HL-60 (cell line): Measurements from ENCODE around the gene TNFAIP1.
"Not testable (repeated sequence)": the region's sequence is repeated elsewhere in the genome, so short reads cannot be mapped to it uniquely, and the experiment has no call there.

ENCODE experiments used
- DNase-seq, 2 experiments: peaks; one replicate each; pipeline ENCODE4 v3.0.0-alpha.2; 2010 to 2020; ENCODE audit warnings: low read depth in 1 of 2, low spot score in 1 of 2
- H3K27ac ChIP-seq: fragments of 250-450 bp; sonication (Bioruptor Pico); replicated peaks from 2 replicates; pipeline ENCODE4 v1.5.1; 2020; ENCODE audit warnings: mild to moderate bottlenecking, moderate library complexity
- H3K27me3 ChIP-seq: fragments of 250-450 bp; sonication (Bioruptor Pico); 2 replicates; pipeline ENCODE4 v1.5.1; 2021; ENCODE audit warnings: mild to moderate bottlenecking, moderate library complexity; ENCODE audit not compliant: insufficient read depth, poor library complexity, severe bottlenecking
- H3K4me3 ChIP-seq: replicated peaks from 2 replicates; pipeline ENCODE4 v1.5.1; 2011; ENCODE audit warnings: mild to moderate bottlenecking, control low read depth, low read length; ENCODE audit not compliant: insufficient read depth
- GABPA ChIP-seq: IDR thresholded peaks from 2 replicates; pipeline ENCODE4 v1.6.1; 2012; ENCODE audit warnings: low read depth
- POLR2AphosphoS5 ChIP-seq: IDR thresholded peaks from 2 replicates; pipeline ENCODE4 v1.6.1; 2012; ENCODE audit warnings: low read depth
- SPI1 ChIP-seq: IDR thresholded peaks from 2 replicates; pipeline ENCODE4 v1.6.1; 2012; ENCODE audit warnings: low read depth, mild to moderate bottlenecking, borderline replicate concordance
- TF ChIP-seq, protein P1 (sequence below): IDR thresholded peaks from 2 replicates; pipeline ENCODE4 v1.6.1; 2012; ENCODE audit warnings: low read depth; ENCODE audit not compliant: insufficient replicate concordance
- TF ChIP-seq, protein P2 (sequence below): IDR thresholded peaks from one replicate; pipeline ENCODE4 v1.5.1; 2011; ENCODE audit warnings: low read length, control low read depth, inconsistent platforms; ENCODE audit not compliant: insufficient read depth

TNFAIP1 gene

DNA sequence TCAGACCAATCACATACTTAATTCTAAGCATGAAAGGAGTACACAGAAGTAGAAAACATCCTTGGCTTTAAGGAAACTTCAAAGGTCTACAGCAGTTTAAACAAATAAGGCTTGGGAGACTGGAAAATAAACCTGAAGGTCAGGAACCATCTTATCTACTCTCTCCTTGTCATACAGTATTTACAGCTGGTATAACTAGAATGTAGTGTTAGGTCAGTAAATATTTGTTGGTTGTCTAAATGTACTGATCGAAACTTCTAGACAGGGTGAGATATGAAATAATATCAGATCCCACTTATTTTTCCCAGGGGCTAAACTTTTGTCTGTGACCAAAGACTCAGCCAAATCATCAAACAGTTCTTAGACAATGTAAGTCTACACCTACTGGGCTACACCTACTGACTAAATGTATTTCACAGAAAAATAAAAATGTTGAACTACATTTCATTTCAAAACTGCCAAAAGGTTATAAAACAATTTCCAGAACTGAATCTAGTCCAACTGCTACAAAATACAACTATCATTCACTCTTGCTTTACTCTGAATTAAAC, 43.7 kb upstream of the TNFAIP1 start:
- H3K27ac ChIP-seq: no peak overlapping the region
- no peak overlapping the region for H3K4me3 ChIP-seq
- H3K27me3 ChIP-seq: no peaks in the 10 kb centered on the region
- no peak for DNase-seq
- TF ChIP-seq GABPA (no peak), POLR2AphosphoS5 (no peak), SPI1 (no peak)
- TF ChIP-seq, protein P1, sequence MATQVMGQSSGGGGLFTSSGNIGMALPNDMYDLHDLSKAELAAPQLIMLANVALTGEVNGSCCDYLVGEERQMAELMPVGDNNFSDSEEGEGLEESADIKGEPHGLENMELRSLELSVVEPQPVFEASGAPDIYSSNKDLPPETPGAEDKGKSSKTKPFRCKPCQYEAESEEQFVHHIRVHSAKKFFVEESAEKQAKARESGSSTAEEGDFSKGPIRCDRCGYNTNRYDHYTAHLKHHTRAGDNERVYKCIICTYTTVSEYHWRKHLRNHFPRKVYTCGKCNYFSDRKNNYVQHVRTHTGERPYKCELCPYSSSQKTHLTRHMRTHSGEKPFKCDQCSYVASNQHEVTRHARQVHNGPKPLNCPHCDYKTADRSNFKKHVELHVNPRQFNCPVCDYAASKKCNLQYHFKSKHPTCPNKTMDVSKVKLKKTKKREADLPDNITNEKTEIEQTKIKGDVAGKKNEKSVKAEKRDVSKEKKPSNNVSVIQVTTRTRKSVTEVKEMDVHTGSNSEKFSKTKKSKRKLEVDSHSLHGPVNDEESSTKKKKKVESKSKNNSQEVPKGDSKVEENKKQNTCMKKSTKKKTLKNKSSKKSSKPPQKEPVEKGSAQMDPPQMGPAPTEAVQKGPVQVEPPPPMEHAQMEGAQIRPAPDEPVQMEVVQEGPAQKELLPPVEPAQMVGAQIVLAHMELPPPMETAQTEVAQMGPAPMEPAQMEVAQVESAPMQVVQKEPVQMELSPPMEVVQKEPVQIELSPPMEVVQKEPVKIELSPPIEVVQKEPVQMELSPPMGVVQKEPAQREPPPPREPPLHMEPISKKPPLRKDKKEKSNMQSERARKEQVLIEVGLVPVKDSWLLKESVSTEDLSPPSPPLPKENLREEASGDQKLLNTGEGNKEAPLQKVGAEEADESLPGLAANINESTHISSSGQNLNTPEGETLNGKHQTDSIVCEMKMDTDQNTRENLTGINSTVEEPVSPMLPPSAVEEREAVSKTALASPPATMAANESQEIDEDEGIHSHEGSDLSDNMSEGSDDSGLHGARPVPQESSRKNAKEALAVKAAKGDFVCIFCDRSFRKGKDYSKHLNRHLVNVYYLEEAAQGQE: no peak
- TF ChIP-seq, protein P2, sequence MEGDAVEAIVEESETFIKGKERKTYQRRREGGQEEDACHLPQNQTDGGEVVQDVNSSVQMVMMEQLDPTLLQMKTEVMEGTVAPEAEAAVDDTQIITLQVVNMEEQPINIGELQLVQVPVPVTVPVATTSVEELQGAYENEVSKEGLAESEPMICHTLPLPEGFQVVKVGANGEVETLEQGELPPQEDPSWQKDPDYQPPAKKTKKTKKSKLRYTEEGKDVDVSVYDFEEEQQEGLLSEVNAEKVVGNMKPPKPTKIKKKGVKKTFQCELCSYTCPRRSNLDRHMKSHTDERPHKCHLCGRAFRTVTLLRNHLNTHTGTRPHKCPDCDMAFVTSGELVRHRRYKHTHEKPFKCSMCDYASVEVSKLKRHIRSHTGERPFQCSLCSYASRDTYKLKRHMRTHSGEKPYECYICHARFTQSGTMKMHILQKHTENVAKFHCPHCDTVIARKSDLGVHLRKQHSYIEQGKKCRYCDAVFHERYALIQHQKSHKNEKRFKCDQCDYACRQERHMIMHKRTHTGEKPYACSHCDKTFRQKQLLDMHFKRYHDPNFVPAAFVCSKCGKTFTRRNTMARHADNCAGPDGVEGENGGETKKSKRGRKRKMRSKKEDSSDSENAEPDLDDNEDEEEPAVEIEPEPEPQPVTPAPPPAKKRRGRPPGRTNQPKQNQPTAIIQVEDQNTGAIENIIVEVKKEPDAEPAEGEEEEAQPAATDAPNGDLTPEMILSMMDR: no peak

DNA sequence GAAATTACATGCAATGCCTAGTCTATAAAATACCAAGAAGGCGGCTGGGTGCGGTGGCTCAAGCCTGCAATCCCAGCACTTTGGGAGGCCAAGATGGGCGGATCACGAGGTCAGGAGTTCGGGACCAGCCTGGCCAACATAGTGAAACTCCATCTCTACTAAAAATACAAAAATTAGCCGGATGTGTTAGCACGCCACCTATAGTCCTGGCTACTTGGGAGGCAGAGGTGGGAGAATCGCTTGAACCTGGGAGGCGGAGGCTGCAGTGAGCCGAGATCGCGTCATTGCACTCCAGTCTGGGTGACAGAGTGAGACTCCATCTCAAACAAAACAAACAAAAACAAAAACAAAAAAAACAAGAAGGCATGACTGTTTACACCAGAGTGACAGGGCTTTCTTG, 42.7 kb upstream of the TNFAIP1 start:
- DNase-seq: not testable (repeated sequence)
- H3K27ac ChIP-seq: peak overlapping the region; percentile 68; the same call in 1 of the 2 replicates

DNA sequence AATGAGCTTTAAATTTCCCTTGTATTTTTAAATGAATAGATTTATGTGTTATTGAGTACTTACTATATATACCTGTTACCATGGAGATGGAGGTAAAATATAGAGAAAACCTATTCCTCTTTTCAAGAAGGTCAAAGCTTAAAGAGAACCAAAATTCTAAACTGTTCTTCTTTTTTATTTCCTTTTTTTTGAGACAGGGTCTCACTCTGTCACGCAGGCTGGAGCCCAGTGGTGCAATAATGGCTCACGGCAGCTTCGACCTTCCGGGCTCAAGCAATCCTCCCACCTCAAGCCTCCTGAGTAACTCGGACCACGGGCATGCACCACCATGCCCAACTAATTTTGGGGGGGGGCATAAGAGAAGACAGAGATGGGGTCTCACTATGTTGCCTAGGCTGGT, 41.6 kb upstream of the TNFAIP1 start:
- DNase-seq: peak in 1 of 2 experiments; percentile 80
- 0 out of 2 replicates have a peak, but pooled peaks have one; percentile 31 for TF ChIP-seq POLR2AphosphoS5
- TF ChIP-seq, protein P1: no peak
- peak; percentile 85 for TF ChIP-seq SPI1
- no peak for TF ChIP-seq GABPA
- TF ChIP-seq, protein P2: no peak

More for the DNA sequence above, 42.7 kb upstream of the TNFAIP1 start:
- H3K27me3 ChIP-seq, H3K4me3 ChIP-seq: not testable (repeated sequence)

DNA sequence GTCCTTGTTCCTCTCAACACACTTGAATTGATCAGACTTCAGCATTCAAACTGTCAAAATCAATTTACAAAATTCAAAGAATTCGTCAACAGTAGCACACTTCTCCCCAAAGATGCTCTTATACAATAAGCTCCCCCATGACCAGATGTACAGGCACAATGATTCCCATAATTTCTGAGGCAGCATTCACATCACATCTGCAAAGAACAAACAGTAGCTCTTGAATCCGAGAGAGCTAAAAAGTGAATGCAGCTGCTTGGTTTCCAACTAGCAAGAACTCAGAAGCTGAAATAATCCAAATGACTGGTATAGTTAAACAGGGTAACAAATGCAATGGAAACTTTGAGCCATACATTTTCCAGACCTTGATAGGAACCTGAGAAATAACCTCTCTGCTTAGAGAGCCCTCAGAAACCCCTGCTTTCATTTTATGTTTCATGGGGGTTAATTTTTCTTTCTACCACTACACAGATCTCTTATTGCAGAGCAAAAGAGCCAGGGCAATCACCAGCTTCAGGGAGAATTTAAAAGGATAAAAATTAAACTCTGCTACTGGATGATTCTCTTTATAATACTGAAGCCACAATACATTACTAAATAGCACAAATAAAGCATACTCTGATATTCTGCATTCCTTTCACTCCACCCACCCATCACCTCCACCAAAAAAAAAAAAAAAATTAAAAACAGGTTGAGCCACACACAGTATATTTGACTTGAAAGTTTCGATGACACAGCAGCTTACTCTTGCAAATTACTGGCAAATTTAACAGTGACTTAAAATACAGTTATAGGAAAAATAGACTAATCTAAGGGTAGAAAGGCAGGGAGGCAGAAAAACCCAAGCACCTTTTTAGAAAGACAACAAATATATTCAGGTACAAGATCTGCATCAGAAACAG, 39.6 kb upstream of the TNFAIP1 start:
- Histone ChIP-seq H3K27me3 (no peaks in the 10 kb centered on the region), H3K4me3 (no peak overlapping the region), H3K27ac (no peak overlapping the region)
- no peak for TF ChIP-seq GABPA
- no peak for TF ChIP-seq POLR2AphosphoS5
- no peak for TF ChIP-seq SPI1
- TF ChIP-seq, protein P2: no peak
- TF ChIP-seq, protein P1: no peak
- DNase-seq: no peak

More for the DNA sequence above, 41.6 kb upstream of the TNFAIP1 start:
- Histone ChIP-seq H3K4me3 (no peak overlapping the region), H3K27ac (peak overlapping the region; percentile 68), H3K27me3 (no peaks in the 10 kb centered on the region)
